ENCODE measurements around the gene DYNC1I2.

GRCh38 chr2:171709011-171709685, 21.9 kb downstream of the DYNC1I2 start:
- no peak for TF ChIP-seq POLR2A (IDR thresholded peaks at IDR 0.05)
- TF ChIP-seq, protein P1, sequence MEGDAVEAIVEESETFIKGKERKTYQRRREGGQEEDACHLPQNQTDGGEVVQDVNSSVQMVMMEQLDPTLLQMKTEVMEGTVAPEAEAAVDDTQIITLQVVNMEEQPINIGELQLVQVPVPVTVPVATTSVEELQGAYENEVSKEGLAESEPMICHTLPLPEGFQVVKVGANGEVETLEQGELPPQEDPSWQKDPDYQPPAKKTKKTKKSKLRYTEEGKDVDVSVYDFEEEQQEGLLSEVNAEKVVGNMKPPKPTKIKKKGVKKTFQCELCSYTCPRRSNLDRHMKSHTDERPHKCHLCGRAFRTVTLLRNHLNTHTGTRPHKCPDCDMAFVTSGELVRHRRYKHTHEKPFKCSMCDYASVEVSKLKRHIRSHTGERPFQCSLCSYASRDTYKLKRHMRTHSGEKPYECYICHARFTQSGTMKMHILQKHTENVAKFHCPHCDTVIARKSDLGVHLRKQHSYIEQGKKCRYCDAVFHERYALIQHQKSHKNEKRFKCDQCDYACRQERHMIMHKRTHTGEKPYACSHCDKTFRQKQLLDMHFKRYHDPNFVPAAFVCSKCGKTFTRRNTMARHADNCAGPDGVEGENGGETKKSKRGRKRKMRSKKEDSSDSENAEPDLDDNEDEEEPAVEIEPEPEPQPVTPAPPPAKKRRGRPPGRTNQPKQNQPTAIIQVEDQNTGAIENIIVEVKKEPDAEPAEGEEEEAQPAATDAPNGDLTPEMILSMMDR (IDR thresholded peaks at IDR 0.05): no peak

Data from tibial nerve (tissue), 3 donors.